ENCODE results near the gene EBF3. TPM values are rescaled to one million over a fixed set of nuclear protein-coding genes. Genes with fewer than 3 reads are reported as not detected.

Gene EBF3
- total RNA-seq, 1 experiment from 2014 or later, result not detected

- Mint-ChIP-seq H3K27ac (ENCODE audit: low read depth, unreplicated experiment) (no peak overlapping the region), H3K36me3 (ENCODE audit: insufficient read depth, unreplicated experiment) (no peaks in the 10 kb centered on the region), H3K4me1 (ENCODE audit: insufficient read depth, unreplicated experiment) (no peaks in the 10 kb centered on the region), H3K9me3 (ENCODE audit: unreplicated experiment) (no peaks in the 10 kb centered on the region), H3K27me3 (ENCODE audit: insufficient read depth, unreplicated experiment) (no peaks in the 10 kb centered on the region), H3K4me3 (ENCODE audit: unreplicated experiment) (no peak overlapping the region)
- no peak for DNase-seq (ENCODE audit: unreplicated experiment)
- ChIA-PET POLR2A (no interaction called here), CTCF (interaction anchor here (0.5 kb wide), 1 partner anchor 910 kb away, joined by 5 read pairs; no protein-coding TSS in a partner anchor)
- intact Hi-C loops (cut with micrococcal nuclease), result no loop called here
- no peak for TF ChIP-seq CTCF (IDR thresholded peaks at IDR 0.05; ENCODE audit: unreplicated experiment)
- BruUV-seq (replicated peaks), result no TSS peak
Observed at GRCh38 chr10:129941199-129942018, 22.7 kb downstream of the EBF3 start.

- H3K9me3 Mint-ChIP-seq (ENCODE audit: unreplicated experiment), result no peaks in the 10 kb centered on the region
- H3K4me1 Mint-ChIP-seq (ENCODE audit: insufficient read depth, unreplicated experiment), result no peaks in the 10 kb centered on the region
- no peak for DNase-seq (ENCODE audit: unreplicated experiment)
- no peak overlapping the region for H3K4me3 Mint-ChIP-seq (ENCODE audit: unreplicated experiment)
- no TSS peak for BruUV-seq (replicated peaks)
- TF ChIP-seq CTCF (IDR thresholded peaks at IDR 0.05; ENCODE audit: unreplicated experiment), result no peak
- intact Hi-C loops (cut with micrococcal nuclease), result no loop called here
- H3K27me3 Mint-ChIP-seq (ENCODE audit: insufficient read depth, unreplicated experiment), result no peaks in the 10 kb centered on the region
- ChIA-PET CTCF (interaction anchor here (0.5 to 0.7 kb wide), 3 partner anchors 501 to 1934 kb away, joined by 3 to 5 read pairs (median 3); no protein-coding TSS in a partner anchor), POLR2A (no interaction called here)
- no peaks in the 10 kb centered on the region for H3K36me3 Mint-ChIP-seq (ENCODE audit: insufficient read depth, unreplicated experiment)
- no peak overlapping the region for H3K27ac Mint-ChIP-seq (ENCODE audit: low read depth, unreplicated experiment)
Observed at GRCh38 chr10:129940617-129941198, 23.4 kb downstream of the EBF3 start.

- Mint-ChIP-seq H3K4me1 (ENCODE audit: insufficient read depth, unreplicated experiment) (no peaks in the 10 kb centered on the region), H3K27ac (ENCODE audit: low read depth, unreplicated experiment) (no peak overlapping the region), H3K36me3 (ENCODE audit: insufficient read depth, unreplicated experiment) (no peaks in the 10 kb centered on the region), H3K9me3 (ENCODE audit: unreplicated experiment) (no peaks in the 10 kb centered on the region), H3K27me3 (ENCODE audit: insufficient read depth, unreplicated experiment) (no peaks in the 10 kb centered on the region), H3K4me3 (ENCODE audit: unreplicated experiment) (no peak overlapping the region)
- CTCF ChIA-PET, result interaction anchor here (0.6 kb wide), 2 partner anchors 107 to 434 kb away, joined by 3 read pairs; no protein-coding TSS in a partner anchor
- DNase-seq (ENCODE audit: unreplicated experiment), result no peak
- POLR2A ChIA-PET, result no interaction called here
- intact Hi-C loops (cut with micrococcal nuclease), result no loop called here
- BruUV-seq (replicated peaks), result no TSS peak
- no peak for TF ChIP-seq CTCF (IDR thresholded peaks at IDR 0.05; ENCODE audit: unreplicated experiment)
Observed at GRCh38 chr10:129939416-129940275, 24.4 kb downstream of the EBF3 start.

- Mint-ChIP-seq H3K36me3 (ENCODE audit: insufficient read depth, unreplicated experiment) (no peaks in the 10 kb centered on the region), H3K4me3 (ENCODE audit: unreplicated experiment) (no peak overlapping the region), H3K27ac (ENCODE audit: low read depth, unreplicated experiment) (no peak overlapping the region), H3K4me1 (ENCODE audit: insufficient read depth, unreplicated experiment) (no peaks in the 10 kb centered on the region), H3K9me3 (ENCODE audit: unreplicated experiment) (no peaks in the 10 kb centered on the region), H3K27me3 (ENCODE audit: insufficient read depth, unreplicated experiment) (no peaks in the 10 kb centered on the region)
- no peak for TF ChIP-seq CTCF (IDR thresholded peaks at IDR 0.05; ENCODE audit: unreplicated experiment)
- ChIA-PET CTCF (interaction anchor here (0.7 kb wide), 1 partner anchor 941 kb away, joined by 3 read pairs; no protein-coding TSS in a partner anchor), POLR2A (no interaction called here)
- BruUV-seq (replicated peaks), result no TSS peak
- intact Hi-C loops (cut with micrococcal nuclease), result no loop called here
- DNase-seq (ENCODE audit: unreplicated experiment), result no peak
Observed at GRCh38 chr10:129938460-129938859, 25.6 kb downstream of the EBF3 start.
